ENCODE data around the gene AJAP1.
"Not testable (repeated sequence)": the region's sequence is repeated elsewhere in the genome, so short reads cannot be mapped to it uniquely, and the experiment has no call there.

AJAP1 gene

GRCh38 chr1:4664606-4665005 is 10.2 kb downstream of the AJAP1 start:
- no peak for ATAC-seq
- no peak for TF ChIP-seq TOX (CRISPR knock-in tag; IDR thresholded peaks at IDR 0.05; ENCODE audit: borderline replicate concordance)

DNA sequence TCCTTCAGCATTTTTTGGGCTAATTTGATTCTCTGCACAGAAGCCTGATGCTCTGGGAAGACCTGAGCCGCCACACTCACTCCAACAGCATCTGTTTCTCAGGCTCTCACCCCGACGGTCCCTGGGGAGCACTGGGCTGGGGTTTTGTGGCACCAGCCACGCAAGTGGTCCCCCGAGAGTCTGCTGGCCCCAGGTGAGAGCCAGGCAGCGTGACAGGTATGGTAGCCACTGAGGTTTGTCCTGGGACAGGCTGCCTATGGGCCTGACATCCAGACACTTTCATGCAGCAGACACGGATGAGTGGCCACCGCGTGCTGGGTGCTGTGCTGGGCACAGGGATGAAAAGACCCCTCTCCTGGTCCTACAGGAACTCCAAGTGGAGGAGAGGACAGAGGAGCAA is 11.0 kb downstream of the AJAP1 start:
- no peak for TF ChIP-seq SNAI2 (CRISPR knock-in tag; IDR thresholded peaks at IDR 0.05)
- TF ChIP-seq PPARA (CRISPR knock-in tag; IDR thresholded peaks at IDR 0.05; ENCODE audit: borderline replicate concordance) = no peak
- TF ChIP-seq CREB5 (CRISPR knock-in tag; IDR thresholded peaks at IDR 0.05; ENCODE audit: low read depth) = no peak
- TF ChIP-seq TOX (CRISPR knock-in tag; IDR thresholded peaks at IDR 0.05; ENCODE audit: borderline replicate concordance) = no peak
- TF ChIP-seq TCF4 (CRISPR knock-in tag; IDR thresholded peaks at IDR 0.05; ENCODE audit: borderline replicate concordance) = no peak
- TF ChIP-seq OSR1 (CRISPR knock-in tag; IDR thresholded peaks at IDR 0.05) = no peak
- TF ChIP-seq, protein P1, sequence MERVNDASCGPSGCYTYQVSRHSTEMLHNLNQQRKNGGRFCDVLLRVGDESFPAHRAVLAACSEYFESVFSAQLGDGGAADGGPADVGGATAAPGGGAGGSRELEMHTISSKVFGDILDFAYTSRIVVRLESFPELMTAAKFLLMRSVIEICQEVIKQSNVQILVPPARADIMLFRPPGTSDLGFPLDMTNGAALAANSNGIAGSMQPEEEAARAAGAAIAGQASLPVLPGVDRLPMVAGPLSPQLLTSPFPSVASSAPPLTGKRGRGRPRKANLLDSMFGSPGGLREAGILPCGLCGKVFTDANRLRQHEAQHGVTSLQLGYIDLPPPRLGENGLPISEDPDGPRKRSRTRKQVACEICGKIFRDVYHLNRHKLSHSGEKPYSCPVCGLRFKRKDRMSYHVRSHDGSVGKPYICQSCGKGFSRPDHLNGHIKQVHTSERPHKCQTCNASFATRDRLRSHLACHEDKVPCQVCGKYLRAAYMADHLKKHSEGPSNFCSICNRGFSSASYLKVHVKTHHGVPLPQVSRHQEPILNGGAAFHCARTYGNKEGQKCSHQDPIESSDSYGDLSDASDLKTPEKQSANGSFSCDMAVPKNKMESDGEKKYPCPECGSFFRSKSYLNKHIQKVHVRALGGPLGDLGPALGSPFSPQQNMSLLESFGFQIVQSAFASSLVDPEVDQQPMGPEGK (CRISPR knock-in tag; IDR thresholded peaks at IDR 0.05; ENCODE audit: borderline replicate concordance) = no peak
- no peak for TF ChIP-seq ZNF70 (CRISPR knock-in tag; IDR thresholded peaks at IDR 0.05)
- TF ChIP-seq CSDC2 (CRISPR knock-in tag; IDR thresholded peaks at IDR 0.05) = no peak
- TF ChIP-seq ZNF565 (CRISPR knock-in tag; conservative IDR thresholded peaks at IDR 0.05; ENCODE audit: low read depth) = no peak
- no peak for TF ChIP-seq ZC3H10 (CRISPR knock-in tag; IDR thresholded peaks at IDR 0.05)
- TF ChIP-seq ZNF8 (CRISPR knock-in tag; IDR thresholded peaks at IDR 0.05) = no peak
- TF ChIP-seq, protein P2, sequence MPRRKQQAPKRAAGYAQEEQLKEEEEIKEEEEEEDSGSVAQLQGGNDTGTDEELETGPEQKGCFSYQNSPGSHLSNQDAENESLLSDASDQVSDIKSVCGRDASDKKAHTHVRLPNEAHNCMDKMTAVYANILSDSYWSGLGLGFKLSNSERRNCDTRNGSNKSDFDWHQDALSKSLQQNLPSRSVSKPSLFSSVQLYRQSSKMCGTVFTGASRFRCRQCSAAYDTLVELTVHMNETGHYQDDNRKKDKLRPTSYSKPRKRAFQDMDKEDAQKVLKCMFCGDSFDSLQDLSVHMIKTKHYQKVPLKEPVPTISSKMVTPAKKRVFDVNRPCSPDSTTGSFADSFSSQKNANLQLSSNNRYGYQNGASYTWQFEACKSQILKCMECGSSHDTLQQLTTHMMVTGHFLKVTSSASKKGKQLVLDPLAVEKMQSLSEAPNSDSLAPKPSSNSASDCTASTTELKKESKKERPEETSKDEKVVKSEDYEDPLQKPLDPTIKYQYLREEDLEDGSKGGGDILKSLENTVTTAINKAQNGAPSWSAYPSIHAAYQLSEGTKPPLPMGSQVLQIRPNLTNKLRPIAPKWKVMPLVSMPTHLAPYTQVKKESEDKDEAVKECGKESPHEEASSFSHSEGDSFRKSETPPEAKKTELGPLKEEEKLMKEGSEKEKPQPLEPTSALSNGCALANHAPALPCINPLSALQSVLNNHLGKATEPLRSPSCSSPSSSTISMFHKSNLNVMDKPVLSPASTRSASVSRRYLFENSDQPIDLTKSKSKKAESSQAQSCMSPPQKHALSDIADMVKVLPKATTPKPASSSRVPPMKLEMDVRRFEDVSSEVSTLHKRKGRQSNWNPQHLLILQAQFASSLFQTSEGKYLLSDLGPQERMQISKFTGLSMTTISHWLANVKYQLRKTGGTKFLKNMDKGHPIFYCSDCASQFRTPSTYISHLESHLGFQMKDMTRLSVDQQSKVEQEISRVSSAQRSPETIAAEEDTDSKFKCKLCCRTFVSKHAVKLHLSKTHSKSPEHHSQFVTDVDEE (CRISPR knock-in tag; IDR thresholded peaks at IDR 0.05) = no peak
- TF ChIP-seq, protein P3, sequence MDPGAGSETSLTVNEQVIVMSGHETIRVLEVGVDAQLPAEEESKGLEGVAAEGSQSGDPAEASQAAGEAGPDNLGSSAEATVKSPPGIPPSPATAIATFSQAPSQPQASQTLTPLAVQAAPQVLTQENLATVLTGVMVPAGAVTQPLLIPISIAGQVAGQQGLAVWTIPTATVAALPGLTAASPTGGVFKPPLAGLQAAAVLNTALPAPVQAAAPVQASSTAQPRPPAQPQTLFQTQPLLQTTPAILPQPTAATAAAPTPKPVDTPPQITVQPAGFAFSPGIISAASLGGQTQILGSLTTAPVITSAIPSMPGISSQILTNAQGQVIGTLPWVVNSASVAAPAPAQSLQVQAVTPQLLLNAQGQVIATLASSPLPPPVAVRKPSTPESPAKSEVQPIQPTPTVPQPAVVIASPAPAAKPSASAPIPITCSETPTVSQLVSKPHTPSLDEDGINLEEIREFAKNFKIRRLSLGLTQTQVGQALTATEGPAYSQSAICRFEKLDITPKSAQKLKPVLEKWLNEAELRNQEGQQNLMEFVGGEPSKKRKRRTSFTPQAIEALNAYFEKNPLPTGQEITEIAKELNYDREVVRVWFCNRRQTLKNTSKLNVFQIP (CRISPR knock-in tag; IDR thresholded peaks at IDR 0.05; ENCODE audit: borderline replicate concordance, low read depth) = no peak
- no peak for TF ChIP-seq ESRRG (CRISPR knock-in tag; IDR thresholded peaks at IDR 0.05)
- TF ChIP-seq ZFP30 (CRISPR knock-in tag; IDR thresholded peaks at IDR 0.05) = no peak
- TF ChIP-seq GLIS3 (CRISPR knock-in tag; IDR thresholded peaks at IDR 0.05) = no peak
- TF ChIP-seq RARB (CRISPR knock-in tag; IDR thresholded peaks at IDR 0.05) = no peak
- TF ChIP-seq ARNTL (CRISPR knock-in tag; IDR thresholded peaks at IDR 0.05; ENCODE audit: borderline replicate concordance, low read depth) = no peak
- TF ChIP-seq, protein P4, sequence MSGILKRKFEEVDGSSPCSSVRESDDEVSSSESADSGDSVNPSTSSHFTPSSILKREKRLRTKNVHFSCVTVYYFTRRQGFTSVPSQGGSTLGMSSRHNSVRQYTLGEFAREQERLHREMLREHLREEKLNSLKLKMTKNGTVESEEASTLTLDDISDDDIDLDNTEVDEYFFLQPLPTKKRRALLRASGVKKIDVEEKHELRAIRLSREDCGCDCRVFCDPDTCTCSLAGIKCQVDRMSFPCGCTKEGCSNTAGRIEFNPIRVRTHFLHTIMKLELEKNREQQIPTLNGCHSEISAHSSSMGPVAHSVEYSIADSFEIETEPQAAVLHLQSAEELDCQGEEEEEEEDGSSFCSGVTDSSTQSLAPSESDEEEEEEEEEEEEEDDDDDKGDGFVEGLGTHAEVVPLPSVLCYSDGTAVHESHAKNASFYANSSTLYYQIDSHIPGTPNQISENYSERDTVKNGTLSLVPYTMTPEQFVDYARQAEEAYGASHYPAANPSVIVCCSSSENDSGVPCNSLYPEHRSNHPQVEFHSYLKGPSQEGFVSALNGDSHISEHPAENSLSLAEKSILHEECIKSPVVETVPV (CRISPR knock-in tag; IDR thresholded peaks at IDR 0.05) = no peak
- ATAC-seq = no peak

DNA sequence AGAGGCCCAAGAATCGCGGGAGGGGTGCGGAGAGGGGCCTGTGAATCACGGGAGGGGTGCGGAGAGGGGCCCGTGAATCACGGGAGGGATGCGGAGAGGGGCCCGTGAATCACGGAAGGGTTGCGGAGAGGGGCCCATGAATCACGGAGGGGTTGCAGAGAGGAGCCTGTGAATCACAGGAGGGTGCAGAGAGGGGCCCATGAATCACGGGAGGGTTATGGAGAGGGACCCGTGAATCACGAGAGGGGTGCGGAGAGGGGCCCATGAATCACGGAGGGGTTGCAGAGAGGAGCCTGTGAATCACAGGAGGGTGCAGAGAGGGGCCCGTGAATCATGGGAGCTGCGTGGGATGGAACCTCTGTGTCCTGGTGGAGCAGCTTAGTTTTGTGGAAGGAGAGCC is 12.3 kb downstream of the AJAP1 start:
- not testable (repeated sequence) for ATAC-seq
